Measurements from ENCODE around the gene RFT1. TPM values are rescaled to one million over a fixed set of nuclear protein-coding genes. Genes with fewer than 3 reads are reported as not detected.

RFT1 gene
- polyA plus RNA-seq, 1 donor (not counting 4 experiments of a cell fraction or from before 2014, with no cell fraction given): 34.4 TPM

DNA sequence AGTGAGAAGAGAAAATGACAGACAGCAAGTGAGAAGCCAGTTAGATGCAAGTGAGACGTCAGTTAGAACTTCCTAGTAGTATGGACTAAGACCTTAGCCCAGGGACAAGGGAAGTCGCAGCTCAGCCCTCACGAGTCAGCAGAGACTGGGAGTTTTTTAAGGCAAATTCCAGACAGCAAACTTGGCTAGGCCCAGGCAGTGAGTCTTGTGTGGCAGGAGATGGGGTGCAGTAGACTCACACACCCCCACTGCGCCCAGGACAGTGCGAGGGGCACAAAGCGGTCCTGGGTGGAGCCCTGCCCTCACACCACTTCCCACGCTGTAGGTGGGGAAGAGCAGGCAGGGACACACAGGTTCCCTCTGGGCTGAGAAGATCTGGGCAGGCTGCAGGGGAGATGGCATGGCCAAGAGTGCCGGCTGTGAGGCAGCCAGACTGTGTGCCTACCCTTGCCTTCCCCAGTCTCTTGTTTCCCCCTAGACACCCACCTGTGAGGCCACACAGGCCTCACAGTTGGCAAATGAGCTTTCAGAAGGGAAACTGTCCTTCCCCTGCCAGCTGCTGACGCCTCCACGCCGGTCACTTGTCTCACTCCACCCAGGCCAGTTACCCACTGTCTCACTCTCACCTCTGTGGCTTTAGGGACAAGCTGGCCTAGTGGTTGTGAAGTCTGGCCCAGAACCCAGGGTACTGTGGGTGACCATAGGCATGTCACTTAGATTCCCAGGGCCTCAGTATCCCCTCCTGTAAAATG is 17.1 kb upstream of the RFT1 start:
- no peak overlapping the region for H3K27ac ChIP-seq (ENCODE audit: control insufficient read depth, insufficient read depth, low read length)
- no peaks in the 10 kb centered on the region for H3K9me1 ChIP-seq (ENCODE audit: control insufficient read depth, extremely low read depth, insufficient read depth, low read length)
- H3K4me3 ChIP-seq (ENCODE audit: control insufficient read depth in 2 of 3, extremely low read depth in 1 of 3, insufficient read depth in 2 of 3, low read depth in 1 of 3, low read length in 3 of 3): no peak overlapping the region
- H3K4me2 ChIP-seq (ENCODE audit: control insufficient read depth, extremely low read depth, insufficient read depth, low read depth, low read length): no peak overlapping the region
- H3K79me2 ChIP-seq (ENCODE audit: control insufficient read depth, insufficient read depth, low read length): no peaks in the 10 kb centered on the region
- H3K4me1 ChIP-seq (ENCODE audit: control insufficient read depth, extremely low read depth, insufficient read depth, low read length): peaks cover 9% of the 10 kb centered on the region
- DNase-seq (ENCODE audit: low read depth, low spot score): no peak
- H3K27me3 ChIP-seq (ENCODE audit: control insufficient read depth, extremely low read depth, insufficient read depth, low read length): peaks cover 4% of the 10 kb centered on the region
- TF ChIP-seq, protein P1, sequence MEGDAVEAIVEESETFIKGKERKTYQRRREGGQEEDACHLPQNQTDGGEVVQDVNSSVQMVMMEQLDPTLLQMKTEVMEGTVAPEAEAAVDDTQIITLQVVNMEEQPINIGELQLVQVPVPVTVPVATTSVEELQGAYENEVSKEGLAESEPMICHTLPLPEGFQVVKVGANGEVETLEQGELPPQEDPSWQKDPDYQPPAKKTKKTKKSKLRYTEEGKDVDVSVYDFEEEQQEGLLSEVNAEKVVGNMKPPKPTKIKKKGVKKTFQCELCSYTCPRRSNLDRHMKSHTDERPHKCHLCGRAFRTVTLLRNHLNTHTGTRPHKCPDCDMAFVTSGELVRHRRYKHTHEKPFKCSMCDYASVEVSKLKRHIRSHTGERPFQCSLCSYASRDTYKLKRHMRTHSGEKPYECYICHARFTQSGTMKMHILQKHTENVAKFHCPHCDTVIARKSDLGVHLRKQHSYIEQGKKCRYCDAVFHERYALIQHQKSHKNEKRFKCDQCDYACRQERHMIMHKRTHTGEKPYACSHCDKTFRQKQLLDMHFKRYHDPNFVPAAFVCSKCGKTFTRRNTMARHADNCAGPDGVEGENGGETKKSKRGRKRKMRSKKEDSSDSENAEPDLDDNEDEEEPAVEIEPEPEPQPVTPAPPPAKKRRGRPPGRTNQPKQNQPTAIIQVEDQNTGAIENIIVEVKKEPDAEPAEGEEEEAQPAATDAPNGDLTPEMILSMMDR (optimal IDR thresholded peaks at IDR 0.05 in 1 of 3, IDR thresholded peaks at IDR 0.05 in 1 of 3, conservative IDR thresholded peaks at IDR 0.05 in 1 of 3; ENCODE audit: extremely low read depth in 1 of 3, insufficient read depth in 2 of 3, low read length in 3 of 3): no peak
- TF ChIP-seq EZH2 (IDR thresholded peaks at IDR 0.05; ENCODE audit: low read length): no peak
- no peak overlapping the region for H2AFZ ChIP-seq (ENCODE audit: control insufficient read depth, low read length)
- no peak for FAIRE-seq
- no peaks in the 10 kb centered on the region for H3K36me3 ChIP-seq (ENCODE audit: control insufficient read depth in 2 of 2, extremely low read depth in 1 of 2, insufficient read depth in 2 of 2, low read length in 2 of 2)
- no peak overlapping the region for H3K9ac ChIP-seq (ENCODE audit: control insufficient read depth, extremely low read depth, insufficient read depth, low read length)
- dilution Hi-C loops (cut with MboI; ENCODE audit: extremely low pct_ligation_motif_present, low sequenced_read_pairs): no loop called here
- H4K20me1 ChIP-seq (ENCODE audit: control insufficient read depth, extremely low read depth, insufficient read depth, low read length): no peaks in the 10 kb centered on the region
- H3K9me3 ChIP-seq (ENCODE audit: control insufficient read depth, low read depth, low read length): no peaks in the 10 kb centered on the region

DNA sequence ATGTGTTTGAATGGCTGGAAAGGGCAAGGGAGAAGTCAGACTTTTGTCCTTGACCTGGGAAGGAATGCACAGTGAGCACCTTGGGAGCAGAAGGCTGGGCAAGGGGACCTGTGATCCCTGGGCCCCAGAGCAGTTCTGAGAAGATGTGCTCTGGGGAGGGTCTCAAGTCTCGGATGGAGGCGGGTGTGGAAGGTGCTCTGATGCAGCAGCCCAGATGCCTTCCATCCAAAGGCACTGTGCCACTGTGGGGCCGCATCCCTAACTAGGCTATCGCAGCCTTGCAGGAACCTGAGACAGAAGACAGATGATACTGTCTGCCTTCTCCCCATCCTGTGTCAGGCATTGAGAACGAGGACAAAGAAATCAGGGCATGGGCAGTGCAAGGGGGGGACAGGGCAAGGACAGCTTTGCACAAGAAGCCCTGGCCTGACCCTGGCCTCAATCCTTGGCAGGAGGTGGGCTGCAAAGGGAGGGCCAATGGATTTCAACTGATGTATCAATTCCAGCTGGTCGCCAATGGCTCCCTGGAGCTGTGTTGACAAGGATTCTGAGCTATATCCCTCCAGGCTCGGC is 16.2 kb upstream of the RFT1 start:
- H3K4me1 ChIP-seq (ENCODE audit: control insufficient read depth, extremely low read depth, insufficient read depth, low read length): peaks cover 9% of the 10 kb centered on the region
- no peaks in the 10 kb centered on the region for H4K20me1 ChIP-seq (ENCODE audit: control insufficient read depth, extremely low read depth, insufficient read depth, low read length)

More for the DNA sequence above, 16.2 kb upstream of the RFT1 start:
- no peak for DNase-seq (ENCODE audit: low read depth, low spot score)
- H3K4me2 ChIP-seq (ENCODE audit: control insufficient read depth, extremely low read depth, insufficient read depth, low read depth, low read length): no peak overlapping the region
- H3K27ac ChIP-seq (ENCODE audit: control insufficient read depth, insufficient read depth, low read length): no peak overlapping the region
- no peaks in the 10 kb centered on the region for H3K9me3 ChIP-seq (ENCODE audit: control insufficient read depth, low read depth, low read length)
- H2AFZ ChIP-seq (ENCODE audit: control insufficient read depth, low read length): no peak overlapping the region
- H3K36me3 ChIP-seq (ENCODE audit: control insufficient read depth in 2 of 2, extremely low read depth in 1 of 2, insufficient read depth in 2 of 2, low read length in 2 of 2): no peaks in the 10 kb centered on the region
- H3K9ac ChIP-seq (ENCODE audit: control insufficient read depth, extremely low read depth, insufficient read depth, low read length): no peak overlapping the region
- peaks cover 4% of the 10 kb centered on the region for H3K27me3 ChIP-seq (ENCODE audit: control insufficient read depth, extremely low read depth, insufficient read depth, low read length)
- no peak for FAIRE-seq
- dilution Hi-C loops (cut with MboI; ENCODE audit: extremely low pct_ligation_motif_present, low sequenced_read_pairs): no loop called here
- H3K4me3 ChIP-seq (ENCODE audit: control insufficient read depth in 2 of 3, extremely low read depth in 1 of 3, insufficient read depth in 2 of 3, low read depth in 1 of 3, low read length in 3 of 3): no peak overlapping the region
- no peaks in the 10 kb centered on the region for H3K79me2 ChIP-seq (ENCODE audit: control insufficient read depth, insufficient read depth, low read length)
- H3K9me1 ChIP-seq (ENCODE audit: control insufficient read depth, extremely low read depth, insufficient read depth, low read length): no peaks in the 10 kb centered on the region
- no peak for TF ChIP-seq EZH2 (IDR thresholded peaks at IDR 0.05; ENCODE audit: low read length)
- TF ChIP-seq, protein P1 (optimal IDR thresholded peaks at IDR 0.05 in 1 of 3, IDR thresholded peaks at IDR 0.05 in 1 of 3, conservative IDR thresholded peaks at IDR 0.05 in 1 of 3; ENCODE audit: extremely low read depth in 1 of 3, insufficient read depth in 2 of 3, low read length in 3 of 3): no peak

Measured in keratinocyte (primary cell).